ENCODE data around the gene ZIC4. TPM values are rescaled to one million over a fixed set of nuclear protein-coding genes. Genes with fewer than 3 reads are reported as not detected.

ZIC4 gene
- total and polyA plus RNA-seq, 10 of the 15 experiments (the other 5 are each of a cell fraction or from before 2014, with no cell fraction given): not detected

- no peak for TF ChIP-seq MTA3 (IDR thresholded peaks at IDR 0.05; ENCODE audit: borderline replicate concordance, low read length)
- TF ChIP-seq ESRRA (IDR thresholded peaks at IDR 0.05; ENCODE audit: low read length): no peak
- no peak for TF ChIP-seq ETV6 (conservative IDR thresholded peaks at IDR 0.05 in 1 of 2, IDR thresholded peaks at IDR 0.05 in 1 of 2; ENCODE audit: borderline replicate concordance in 1 of 2, low read depth in 1 of 2)
- no peak for TF ChIP-seq CTCF (IDR thresholded peaks at IDR 0.05 in 2 of 3, conservative IDR thresholded peaks at IDR 0.05 in 1 of 3; ENCODE audit: control insufficient read depth in 2 of 3, extremely low read depth in 1 of 3, insufficient read depth in 1 of 3, low read depth in 3 of 3, low read length in 3 of 3)
- no peak for TF ChIP-seq SUZ12 (IDR thresholded peaks at IDR 0.05; ENCODE audit: unreplicated experiment)
- no peak for TF ChIP-seq NFYA (IDR thresholded peaks at IDR 0.05; ENCODE audit: borderline replicate concordance, low read depth, low read length)
- no peak for TF ChIP-seq USF2 (IDR thresholded peaks at IDR 0.05; ENCODE audit: borderline replicate concordance, low read depth, low read length)
- TF ChIP-seq CHD1 (IDR thresholded peaks at IDR 0.05; ENCODE audit: low read depth, low read length): no peak
- TF ChIP-seq CEBPZ (IDR thresholded peaks at IDR 0.05; ENCODE audit: low read depth, low read length): no peak
- TF ChIP-seq FOS (IDR thresholded peaks at IDR 0.05; ENCODE audit: borderline replicate concordance, extremely low read depth, insufficient read length): no peak
- no peak for TF ChIP-seq POU2F2 (IDR thresholded peaks at IDR 0.05; ENCODE audit: borderline replicate concordance, low read depth, low read length)
- no peak for TF ChIP-seq HCFC1 (IDR thresholded peaks at IDR 0.05; ENCODE audit: low read length)
- no peak for TF ChIP-seq NR2C2 (IDR thresholded peaks at IDR 0.05; ENCODE audit: borderline replicate concordance, control insufficient read depth, insufficient read length, low read depth)
These were observed 11.4 kb upstream of the ZIC4 start for GRCh38 chr3:147417551-147418295.

More at GRCh38 chr3:147417551-147418295, 11.4 kb upstream of the ZIC4 start:
- BruUV-seq (replicated peaks): no TSS peak
- Histone ChIP-seq H3K9ac (ENCODE audit: control insufficient read depth, insufficient read depth, low read length) (no peak overlapping the region), H3K4me3 (no peak overlapping the region), H3K4me2 (ENCODE audit: control insufficient read depth, insufficient read depth) (no peak overlapping the region), H3K27me3 (replicated peaks in 1 of 2; ENCODE audit: control insufficient read depth in 2 of 2, insufficient read depth in 2 of 2, low read length in 1 of 2) (peaks cover 10 to 20% of the 10 kb centered on the region in 2 experiments), H3K27ac (ENCODE audit: control insufficient read depth, insufficient read depth) (no peak overlapping the region), H3K4me1 (ENCODE audit: control insufficient read depth, insufficient read depth, low read length) (no peaks in the 10 kb centered on the region), H2AFZ (ENCODE audit: control insufficient read depth, low read depth, low read length) (no peak overlapping the region), H3K9me3 (replicated peaks; ENCODE audit: control insufficient read depth, insufficient read depth, low read length) (peaks cover 1% of the 10 kb centered on the region; the same call in 1 of the 3 replicates), H4K20me1 (ENCODE audit: control insufficient read depth, insufficient read depth) (no peaks in the 10 kb centered on the region), H3K36me3 (ENCODE audit: control insufficient read depth in 2 of 2, insufficient read depth in 2 of 2, low read length in 1 of 2) (no peaks in the 10 kb centered on the region), H3K79me2 (ENCODE audit: control insufficient read depth, insufficient read depth, low read length) (no peaks in the 10 kb centered on the region)
- POLR2A ChIA-PET: no interaction called here
- DNase-seq (ENCODE audit: low read depth, low spot score): no peak
- WGBS (ENCODE audit: insufficient coverage, insufficient replicate concordance, low lambda C conversion rate, missing lambda C conversion rate): 48% methylated on average over 7 of the region's 7 CpGs
- CTCF ChIA-PET: interaction anchor here (2.5 kb wide), 1 partner anchor 18 kb away, joined by 6 read pairs; no protein-coding TSS in a partner anchor
- RAD21 ChIA-PET (ENCODE audit: unreplicated experiment): no interaction called here
- no peak for ATAC-seq
- FAIRE-seq: no peak
- in situ Hi-C loops (cut with MboI) (no loop called here), intact Hi-C loops (cut with micrococcal nuclease; ENCODE audit: unreplicated experiment) (no loop called here)
- SMC1A ChIA-PET (ENCODE audit: uncharacterized antibody, unreplicated experiment): no interaction called here

Measured in GM12878 (cell line).